ENCODE data around the gene DPM2.

DPM2 gene, protein sequence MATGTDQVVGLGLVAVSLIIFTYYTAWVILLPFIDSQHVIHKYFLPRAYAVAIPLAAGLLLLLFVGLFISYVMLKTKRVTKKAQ

DNA sequence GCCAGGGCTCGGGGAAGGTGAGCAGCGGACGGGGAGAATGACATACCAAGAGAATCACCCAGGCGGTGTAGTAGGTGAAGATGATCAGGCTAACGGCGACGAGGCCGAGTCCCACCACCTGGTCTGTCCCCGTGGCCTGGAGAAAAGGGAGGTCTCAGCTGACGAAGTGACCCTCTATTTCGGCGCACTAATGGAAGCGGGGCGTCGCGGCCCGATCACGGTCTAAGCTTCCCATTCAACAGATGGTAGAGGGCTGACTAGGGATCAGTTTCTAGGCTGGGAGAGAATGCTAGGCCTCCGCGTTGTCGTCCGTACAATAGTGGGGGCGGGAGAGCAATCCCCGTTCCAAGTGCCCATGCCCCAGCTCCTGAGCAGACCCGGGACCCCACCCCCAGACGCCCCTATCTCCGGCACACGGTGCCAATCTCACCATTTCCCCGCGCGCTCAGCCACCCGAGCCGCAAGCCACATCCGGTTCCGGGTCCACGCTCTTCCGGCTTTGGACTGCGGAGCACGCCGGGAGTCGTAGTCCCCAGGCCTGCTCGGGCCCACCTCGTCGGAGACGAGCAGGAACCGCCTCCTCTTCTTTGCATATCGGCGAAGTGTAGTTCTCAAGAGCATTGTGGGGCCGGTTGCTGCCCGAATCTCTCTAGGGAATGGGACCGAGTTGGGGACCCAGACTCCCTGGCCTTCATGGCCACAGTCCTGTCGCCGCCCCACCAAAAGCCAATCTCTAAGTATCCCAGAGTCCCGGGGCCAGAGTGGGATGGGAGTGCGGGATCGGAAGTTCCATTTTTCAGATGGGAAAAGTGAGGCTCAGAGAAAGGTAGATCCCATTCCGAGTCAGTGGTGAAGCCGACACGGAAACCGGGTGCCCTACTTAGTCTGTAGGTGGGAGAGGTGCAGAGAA lies at the start of gene DPM2:
Gene DPM2, minus strand, starts transcription at position 467 of the 910 bp plus-strand sequence. Its CDS starts 34 bp downstream, at position 433.
- in situ Hi-C loops (cut with MboI; ENCODE audit: low sequenced_read_pairs): loop anchor here (10.0 to 25.0 kb wide), 2 partner anchors 63 to 100 kb away; partner anchors contain the start of gene AK1

DNA sequence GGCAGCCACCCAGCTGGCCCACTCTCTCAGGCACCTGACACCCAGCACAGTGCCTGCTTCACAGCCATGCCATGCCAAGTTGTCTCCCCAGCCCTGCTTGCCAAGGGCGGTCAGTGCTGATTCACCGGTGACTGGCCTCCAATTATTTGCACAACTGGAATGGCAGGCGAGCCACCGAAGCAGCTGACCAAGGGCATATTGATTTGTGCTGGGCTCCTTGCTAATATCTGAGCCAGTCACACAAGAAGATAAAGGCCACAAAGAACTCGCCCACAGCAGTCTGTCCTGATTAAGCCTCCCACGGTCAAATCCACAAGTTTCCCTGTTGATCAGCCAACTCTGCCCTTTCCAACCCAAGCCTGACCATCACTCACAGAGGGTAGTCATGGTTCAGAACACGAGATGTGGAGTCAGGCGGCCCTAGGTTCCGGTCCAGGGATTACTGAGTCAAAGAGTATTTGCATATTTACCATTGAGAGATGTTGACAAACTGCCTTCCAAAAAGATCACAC lies 49.5 kb upstream of the DPM2 start:
- in situ Hi-C loops (cut with MboI; ENCODE audit: low sequenced_read_pairs): no loop called here

DNA sequence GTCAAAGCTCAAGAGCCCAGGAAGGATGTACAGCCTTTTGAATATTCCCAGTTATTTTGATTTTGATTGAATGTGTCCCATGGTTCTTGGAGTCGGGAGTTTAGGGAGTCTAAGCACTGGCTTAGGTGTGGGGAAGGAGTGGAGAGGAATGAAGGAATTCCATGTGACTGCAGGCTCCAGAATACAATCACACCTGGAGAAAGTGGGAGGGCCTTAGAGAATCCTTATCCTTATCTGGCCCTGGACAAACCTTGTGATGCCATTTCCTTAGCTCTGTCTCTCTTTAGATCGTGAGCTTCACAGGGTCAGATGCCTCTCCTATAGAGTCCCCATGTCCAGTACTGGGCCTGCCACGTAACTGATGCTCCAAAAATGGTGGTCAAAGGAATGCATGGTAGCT lies 47.4 kb upstream of the DPM2 start:
- in situ Hi-C loops (cut with MboI; ENCODE audit: low sequenced_read_pairs): no loop called here

DNA sequence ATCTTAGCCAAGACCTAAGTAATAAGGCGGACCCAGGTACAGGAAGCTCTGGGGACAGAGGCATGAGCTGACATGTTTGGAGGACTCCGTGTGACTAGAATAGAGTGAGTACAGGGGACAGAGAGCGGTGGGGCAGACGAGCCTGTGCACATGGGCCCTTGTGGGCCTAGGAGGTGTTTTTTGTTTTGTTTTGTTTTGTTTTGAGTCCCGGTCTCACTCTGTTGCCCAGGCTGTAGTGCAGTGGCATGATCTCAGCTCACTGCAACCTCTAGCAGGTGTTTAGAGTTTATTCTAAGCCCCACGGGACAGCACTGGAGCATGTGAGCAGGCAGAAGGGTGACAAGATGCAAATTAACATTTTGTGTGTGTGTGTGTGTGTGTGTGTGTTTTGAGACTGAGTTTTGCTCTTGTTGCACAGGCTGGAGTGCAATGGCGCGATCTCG lies 46.2 kb upstream of the DPM2 start:
- in situ Hi-C loops (cut with MboI; ENCODE audit: low sequenced_read_pairs): no loop called here

DNA sequence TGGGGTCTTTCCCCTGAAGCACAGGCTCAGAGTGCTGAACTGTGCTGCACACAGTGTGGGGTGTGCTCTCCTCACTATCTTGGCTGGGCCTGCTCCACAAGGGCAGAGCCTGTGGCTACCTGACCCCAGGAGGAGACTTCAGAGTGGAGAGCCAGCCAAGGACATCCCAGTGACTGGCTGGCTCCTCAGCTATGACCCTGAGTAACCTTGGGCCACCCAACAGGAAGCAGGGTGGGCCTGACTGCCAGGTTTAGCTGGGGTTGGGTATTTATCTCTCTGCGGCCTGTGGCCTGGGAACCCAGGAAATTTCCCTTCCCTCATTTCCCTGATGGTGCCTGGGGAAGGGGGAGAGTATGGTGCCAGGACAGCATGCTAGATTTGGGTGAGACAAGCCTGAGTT lies 45.3 kb upstream of the DPM2 start:
- in situ Hi-C loops (cut with MboI; ENCODE audit: low sequenced_read_pairs): no loop called here

DNA sequence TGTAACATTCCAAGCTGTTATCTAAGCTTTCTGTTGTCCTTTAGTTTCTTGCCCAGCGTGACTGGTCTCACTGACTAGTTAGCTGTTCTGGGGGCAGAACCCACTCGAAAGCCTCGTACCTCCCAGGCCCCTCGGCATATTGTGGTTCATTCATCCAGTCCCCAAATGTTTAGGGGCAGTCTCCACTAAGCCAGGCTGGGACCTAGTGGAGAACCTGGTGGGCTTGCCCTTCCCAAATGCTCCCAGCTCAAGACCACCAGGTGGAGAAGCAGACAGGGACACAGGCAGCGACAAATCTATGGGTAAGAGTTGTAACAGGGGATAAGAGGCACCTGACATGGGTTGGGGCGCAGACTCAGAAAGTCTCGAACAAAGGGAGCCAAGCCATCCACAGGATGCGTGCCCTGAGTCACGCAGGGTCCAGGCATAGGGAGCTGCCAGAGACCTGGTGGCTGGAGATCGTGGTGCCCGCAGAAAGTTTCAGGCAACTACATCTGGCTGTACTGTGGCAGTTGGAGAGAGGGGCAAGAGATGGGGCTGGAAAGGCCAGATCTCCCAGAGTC lies 44.0 kb upstream of the DPM2 start:
- in situ Hi-C loops (cut with MboI; ENCODE audit: low sequenced_read_pairs): no loop called here

DNA sequence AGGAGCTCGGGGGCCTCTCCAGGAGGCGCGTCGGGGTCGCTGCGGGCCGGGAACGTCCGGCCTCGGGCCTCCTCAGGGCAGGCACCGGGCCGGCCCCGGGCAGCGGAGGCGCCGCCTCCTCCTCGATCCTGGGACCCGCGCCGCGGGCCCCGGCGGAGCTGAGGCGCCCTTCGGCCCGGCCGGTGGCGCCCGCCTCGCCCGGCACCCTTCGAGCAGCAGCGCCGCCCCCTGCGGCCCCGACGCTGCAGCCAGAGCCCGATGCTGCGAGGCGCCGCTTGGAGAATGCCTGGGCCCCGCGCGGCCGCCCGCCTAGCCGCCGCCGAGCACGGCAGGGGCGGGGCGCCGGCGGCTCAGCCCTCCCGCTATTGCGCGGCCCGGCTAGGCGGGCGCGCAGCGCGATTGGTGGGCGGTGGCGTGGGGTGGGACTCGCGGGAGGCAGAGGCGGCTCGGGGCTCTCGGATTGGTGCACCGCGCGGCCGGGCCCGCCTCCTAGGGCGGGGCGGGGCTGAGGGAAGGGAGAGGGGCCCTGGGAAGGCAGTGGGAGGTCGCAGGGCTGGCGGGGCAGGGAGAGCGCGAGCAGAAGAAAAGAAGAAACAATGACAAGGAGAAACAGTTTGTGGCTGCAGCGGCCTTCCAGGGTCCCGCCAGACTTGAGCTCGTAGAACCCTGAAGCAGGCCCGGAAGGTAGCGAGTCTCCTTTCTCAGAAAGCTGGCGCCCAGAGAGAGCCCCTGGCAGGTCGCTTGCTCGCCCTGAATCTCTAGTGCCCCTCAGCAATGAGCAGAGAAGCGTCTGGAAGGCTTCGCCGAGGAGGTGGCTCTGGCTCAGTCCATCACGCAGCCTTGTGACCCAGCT lies 43.3 kb upstream of the DPM2 start, which contains the start of gene EEIG1:
Gene EEIG1, minus strand, starts transcription at position 284 of the 853 bp plus-strand sequence. CDS start 852 bp downstream, outside the sequence.
- in situ Hi-C loops (cut with MboI; ENCODE audit: low sequenced_read_pairs): no loop called here

DNA sequence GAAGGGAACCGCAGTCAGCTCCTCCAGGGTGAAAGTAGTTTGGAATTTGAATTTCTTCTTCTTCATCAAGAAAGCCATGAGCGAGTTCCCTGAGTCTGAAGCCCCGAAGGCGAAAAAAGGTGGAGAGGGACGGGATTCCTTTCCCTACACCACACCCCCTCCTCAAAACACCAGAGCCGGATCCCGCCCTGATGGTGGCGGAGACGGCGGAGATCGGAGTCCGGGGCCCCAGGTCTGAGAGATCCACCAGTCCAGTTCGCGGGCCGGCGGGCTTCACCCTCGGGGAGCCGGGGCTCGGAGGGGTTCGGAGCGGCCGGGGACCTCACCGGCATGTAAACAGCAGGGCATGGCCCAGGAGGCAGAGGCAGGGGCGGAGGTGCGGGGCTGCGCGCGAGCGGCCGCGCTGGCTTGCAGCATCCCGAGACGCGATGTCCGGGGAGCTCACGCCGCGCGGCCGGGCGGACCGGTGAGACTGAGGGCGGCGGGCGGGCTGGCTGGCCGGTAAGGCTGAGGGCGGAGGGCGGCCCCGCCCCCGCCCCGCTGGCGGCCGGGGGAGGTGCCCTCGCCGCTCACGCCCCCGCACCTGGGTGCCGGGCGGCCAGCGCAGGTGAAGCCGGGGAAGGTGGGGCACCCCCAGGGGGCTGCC lies 42.5 kb upstream of the DPM2 start:
- in situ Hi-C loops (cut with MboI; ENCODE audit: low sequenced_read_pairs): no loop called here

DNA sequence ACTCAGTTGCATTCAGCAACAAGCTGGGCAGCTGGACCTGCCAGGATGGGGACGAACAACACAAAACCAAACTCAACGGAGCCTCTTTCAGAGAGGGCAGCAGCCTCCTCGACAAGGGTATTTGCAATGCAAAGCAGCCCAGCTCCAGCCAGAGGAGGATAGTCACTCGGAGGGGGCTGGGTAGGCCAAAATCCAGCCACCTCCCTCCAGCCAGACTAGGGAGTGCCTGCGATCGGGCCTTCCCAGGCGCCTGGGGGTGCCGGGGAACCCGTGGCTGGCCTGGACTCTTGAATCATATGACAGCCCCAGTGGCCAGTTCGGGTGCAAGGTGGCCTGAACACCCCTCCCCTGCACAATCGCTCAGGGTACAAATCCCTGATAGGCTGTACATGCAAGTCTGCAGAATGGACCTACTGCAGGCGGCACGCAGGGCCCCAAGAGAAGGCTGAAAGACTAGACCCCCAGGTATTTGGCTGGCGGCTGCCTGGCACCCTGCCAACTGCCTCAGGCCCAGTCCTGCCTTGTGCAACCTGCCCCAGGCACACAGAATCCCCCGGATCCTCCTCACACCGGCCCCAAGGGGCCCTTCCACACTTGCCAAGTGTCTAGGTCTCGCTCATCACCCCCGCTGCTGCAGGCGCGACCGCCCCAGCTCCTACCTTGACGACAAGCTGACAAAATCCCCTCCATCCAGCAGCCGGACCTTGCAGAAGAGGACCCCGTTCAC lies 41.8 kb upstream of the DPM2 start:
- in situ Hi-C loops (cut with MboI; ENCODE audit: low sequenced_read_pairs): no loop called here

DNA sequence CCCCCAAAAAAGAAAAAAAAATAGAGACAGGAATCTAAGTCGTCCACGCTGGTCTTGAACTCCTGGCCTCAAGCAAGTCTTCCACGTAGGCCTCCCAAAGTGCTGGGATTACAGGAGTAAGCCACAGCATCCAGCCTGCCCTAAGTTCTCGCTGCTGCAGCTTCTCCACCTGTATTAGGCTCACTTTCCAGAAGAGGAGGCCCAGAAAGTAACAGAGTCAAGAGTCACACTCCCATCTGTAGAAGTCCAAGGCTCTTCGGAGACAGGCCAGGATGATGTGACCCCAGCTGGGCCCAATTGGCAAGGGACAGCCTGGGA lies 41.3 kb upstream of the DPM2 start:
- in situ Hi-C loops (cut with MboI; ENCODE audit: low sequenced_read_pairs): no loop called here

DNA sequence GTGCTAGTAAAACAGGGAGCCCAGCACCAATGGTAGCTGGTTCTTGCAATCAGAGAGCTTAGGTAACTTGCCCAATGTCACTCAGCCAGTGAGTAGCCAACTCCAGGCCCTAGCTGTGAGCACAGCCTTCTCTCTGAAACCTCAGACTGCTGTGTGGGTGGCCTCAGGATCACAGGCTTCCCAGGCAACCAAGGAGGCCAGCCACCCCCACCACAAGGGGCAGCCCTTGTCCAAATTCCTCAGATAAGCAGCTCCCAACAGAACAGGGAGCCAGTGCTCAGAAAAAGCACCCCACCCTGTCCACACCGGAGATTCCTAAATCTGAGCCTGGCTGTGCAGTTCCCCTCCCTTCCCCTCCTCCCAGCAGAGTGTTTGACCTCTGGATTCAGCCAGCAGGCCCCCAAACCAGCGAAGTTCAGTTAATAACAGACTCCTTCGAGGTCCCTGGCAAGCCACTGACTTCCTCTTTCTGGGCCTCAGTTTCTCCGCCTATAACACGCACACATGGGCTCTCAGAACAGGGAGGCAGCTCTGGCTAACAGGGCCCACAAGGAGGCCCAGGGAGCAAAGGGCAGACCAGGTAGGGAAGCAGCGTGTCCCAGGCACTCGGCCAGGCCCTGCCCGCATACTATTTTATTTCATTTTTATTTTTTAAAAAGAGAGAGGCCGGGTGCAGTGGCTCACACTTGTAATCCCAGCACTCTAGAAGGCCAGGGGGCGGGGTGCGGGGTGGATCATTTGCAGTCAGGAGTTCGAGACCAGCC lies 40.4 kb upstream of the DPM2 start:
- in situ Hi-C loops (cut with MboI; ENCODE audit: low sequenced_read_pairs): no loop called here

DNA sequence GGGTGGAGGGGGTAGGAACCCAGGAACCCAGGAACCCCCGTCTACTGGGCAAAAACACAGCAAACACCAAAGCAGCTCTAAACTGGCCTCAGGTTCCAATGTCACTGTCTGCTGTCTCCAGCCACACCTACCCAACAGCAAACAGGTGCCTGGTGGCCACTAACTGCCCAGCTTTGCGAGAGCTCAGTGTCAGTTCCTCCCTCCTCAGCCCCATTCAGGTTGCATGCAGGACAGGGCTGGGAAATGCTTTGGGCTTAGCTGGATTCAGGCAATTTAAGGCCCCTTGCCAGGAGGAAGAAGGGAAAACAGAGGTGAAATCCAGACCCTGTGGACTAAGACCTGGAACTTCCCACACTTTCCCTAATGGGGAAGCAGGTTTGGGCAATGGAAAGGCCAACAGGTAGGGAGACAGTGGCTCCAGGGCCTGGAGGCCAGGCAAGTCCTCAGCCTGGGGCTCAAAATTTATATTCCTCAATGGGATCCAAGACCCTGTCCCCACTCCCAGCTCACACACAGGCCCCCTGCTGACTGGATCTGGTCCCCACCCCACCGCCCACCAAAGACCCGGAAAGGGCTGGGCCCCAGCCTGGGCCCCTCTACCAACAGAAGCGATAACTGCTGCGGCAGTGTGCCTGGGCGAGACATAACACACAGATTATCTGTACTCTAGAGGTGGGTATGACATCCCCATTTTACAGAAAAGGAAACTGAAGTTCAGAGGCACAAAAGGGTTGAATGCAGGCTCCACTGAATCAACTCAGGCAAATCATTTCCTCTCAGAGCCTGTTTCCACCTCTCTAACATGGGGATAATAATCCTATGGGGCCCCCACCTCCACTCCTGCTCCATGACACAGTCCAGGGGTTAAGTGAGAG lies 39.6 kb upstream of the DPM2 start:
- in situ Hi-C loops (cut with MboI; ENCODE audit: low sequenced_read_pairs): no loop called here

DNA sequence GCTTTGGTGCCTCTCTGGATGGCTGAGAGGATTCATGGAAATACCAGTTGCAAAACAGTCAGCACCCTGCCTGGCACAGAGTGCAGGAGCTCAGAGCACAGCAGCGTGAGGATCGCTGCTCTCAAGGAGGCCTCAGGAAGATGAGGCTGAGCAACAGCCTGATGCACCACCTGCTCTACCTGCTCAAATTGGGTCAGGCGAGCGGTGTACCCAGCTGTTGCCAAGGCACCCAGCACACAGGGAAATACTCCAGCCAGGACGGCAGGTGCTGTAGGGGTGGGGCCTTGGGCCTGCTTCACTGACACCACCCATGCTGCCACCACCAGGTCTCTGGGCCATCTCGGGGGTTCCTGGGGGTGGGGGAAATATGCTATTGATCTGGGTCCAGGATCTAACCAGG lies 38.8 kb upstream of the DPM2 start:
- in situ Hi-C loops (cut with MboI; ENCODE audit: low sequenced_read_pairs): no loop called here

DNA sequence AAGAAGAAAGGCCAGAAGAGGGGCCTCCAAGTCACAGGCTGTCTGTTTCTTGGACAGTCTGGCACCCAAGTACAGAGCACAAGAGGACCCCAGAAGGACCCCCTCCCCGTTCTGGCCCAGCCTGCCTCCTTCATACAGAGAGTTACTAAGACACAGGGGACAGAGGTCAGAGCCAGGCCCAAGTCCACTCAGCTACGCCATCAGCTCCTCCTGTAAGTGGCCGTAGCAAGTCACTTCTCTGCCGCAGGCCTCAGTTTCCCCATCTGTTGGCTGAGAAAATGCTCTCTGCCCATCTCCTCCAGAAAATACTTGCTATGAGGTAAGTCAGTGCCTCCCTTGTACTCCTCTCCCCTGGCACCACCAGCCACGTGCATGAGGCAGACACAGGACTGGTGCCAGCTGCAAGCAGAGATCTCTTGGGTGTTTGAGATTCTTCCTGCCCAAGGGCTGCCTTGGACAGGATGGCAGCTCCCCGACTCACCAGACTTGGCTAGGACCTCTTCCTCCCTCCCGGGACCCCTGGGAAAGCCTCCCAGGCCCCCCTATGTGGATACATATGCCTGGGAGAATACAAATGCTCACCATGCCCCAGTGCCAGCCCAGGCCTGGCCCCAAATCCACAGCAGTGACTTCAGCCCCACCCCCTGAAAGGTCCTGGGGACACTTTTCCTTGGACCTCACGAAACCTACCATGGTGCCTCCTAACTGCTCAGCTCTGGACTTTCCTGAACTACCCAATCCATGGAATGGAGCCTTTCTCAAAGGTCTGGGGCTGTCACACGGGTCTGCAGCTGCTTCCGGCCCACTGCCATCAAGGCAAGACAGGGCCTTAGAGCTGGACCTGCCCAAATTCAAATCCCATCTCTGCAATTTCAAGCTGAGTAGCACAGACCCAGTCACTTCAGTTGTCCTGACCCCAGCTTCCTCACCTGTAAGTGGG lies 38.0 kb upstream of the DPM2 start:
- in situ Hi-C loops (cut with MboI; ENCODE audit: low sequenced_read_pairs): no loop called here

DNA sequence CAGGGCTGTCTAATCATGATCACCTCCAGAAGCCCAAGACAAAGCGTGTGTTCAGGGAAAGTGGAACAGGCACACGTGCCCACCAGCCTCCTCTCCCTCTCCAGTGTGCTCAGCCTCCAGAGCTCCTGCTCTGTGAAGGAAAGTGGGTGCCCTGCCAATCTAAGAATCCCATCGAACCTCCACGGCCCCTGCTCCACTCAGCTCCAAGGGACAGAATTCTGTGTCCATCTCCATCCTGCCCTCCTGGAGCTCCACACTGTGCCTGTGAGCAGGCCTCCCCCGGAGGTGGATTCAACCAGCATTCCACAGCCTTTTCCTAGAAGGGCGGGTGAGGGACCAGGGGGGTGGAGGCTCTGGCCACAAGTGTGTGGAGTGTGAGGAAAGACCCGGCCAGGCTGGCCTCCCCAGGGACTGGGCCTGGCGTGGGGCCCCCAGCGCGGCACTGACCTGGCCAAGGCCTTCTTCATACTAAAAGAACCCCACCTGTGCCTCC lies 37.2 kb upstream of the DPM2 start:
- in situ Hi-C loops (cut with MboI; ENCODE audit: low sequenced_read_pairs): no loop called here

DNA sequence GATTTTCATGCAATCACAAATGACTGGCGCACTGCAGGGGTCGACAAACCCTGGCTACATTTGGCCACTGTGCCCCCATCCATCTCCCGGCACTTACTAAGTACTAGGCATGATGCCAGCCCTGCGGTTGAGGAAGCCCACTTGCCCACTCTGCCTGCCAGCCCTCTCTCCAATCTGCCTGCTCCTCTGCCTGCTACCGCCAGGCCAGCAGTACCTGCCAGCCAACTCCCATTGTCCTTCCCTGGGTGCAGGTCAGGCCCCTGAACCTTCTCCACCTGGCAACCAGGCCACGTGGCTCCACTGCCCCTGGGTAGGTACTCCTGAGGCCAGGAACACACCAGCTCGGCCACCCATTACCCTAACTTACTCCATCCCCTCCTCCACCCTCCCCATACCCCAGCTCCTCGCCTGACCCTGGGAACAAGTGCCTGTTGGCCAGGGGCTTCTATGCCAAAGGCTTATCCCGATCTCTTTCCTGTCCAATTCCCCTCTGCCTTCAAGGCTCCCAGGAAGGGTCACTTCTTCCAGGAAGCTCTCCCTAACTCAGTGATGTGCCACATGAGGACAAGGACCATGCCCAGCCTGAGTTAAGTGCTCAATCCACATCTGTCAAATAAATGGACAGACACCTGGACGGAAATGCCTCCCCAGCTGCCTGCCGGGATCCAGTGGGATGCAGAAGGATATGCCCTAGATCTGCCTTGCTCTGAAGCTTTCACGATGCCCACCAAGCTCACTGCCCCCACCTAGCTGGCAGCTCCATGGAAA lies 36.5 kb upstream of the DPM2 start:
- in situ Hi-C loops (cut with MboI; ENCODE audit: low sequenced_read_pairs): no loop called here
